Right cardiac atrium (tissue), 5 donors: ENCODE measurements around the gene PACRG. TPM values are rescaled to one million over a fixed set of nuclear protein-coding genes. Genes with fewer than 3 reads are reported as not detected.
A peak's percentile ranks its signal among the peaks of the same experiment; 100 is the strongest.

Experiments
- ATAC-seq, 2 donors: fragments of 200-7000 bp; cut with Tn5 transposase; one replicate each; pipeline versions ENCODE4 v1.8.0 to v1.9.1; 2020; ENCODE audit warnings: moderate library complexity in 2 of 2, mild to moderate bottlenecking in 1 of 2
- DNase-seq, 3 donors: peaks; one replicate each; pipeline ENCODE4 v3.0.0-alpha.2; 2020
- H3K27ac ChIP-seq: one replicate; pipeline ENCODE4 v1.5.1; 2013; ENCODE audit warnings: mild to moderate bottlenecking, low read length, control low read depth, moderate library complexity
- H3K27me3 ChIP-seq: one replicate; pipeline ENCODE4 v1.6.1; 2013; ENCODE audit not compliant: control insufficient read depth, insufficient read depth
- H3K4me1 ChIP-seq: one replicate; pipeline ENCODE4 v1.6.1; 2013; ENCODE audit warnings: low read length; ENCODE audit not compliant: control insufficient read depth, insufficient read depth
- H3K4me3 ChIP-seq: one replicate; pipeline ENCODE4 v1.5.1; 2013; ENCODE audit warnings: low read length, control low read depth
- H3K9me3 ChIP-seq: one replicate; pipeline ENCODE4 v1.6.1; 2013; ENCODE audit warnings: low read length; ENCODE audit not compliant: control insufficient read depth
- WGBS: extraction: QIAGEN DNeasy Blood & Tissue Kit; methylation state at CpG from one replicate; pipeline ENCODE4 v1.1.7; 2013; 5-methylcytosine and 5-hydroxymethylcytosine counted together
- intact Hi-C, 4 donors: fragments of 100-400 bp; cut with DNase I; formaldehyde crosslinking; loops; one replicate each; pipeline versions ENCODE4 v1.11.0 to v1.14.0; 2022 to 2023
- polyA plus RNA-seq: library from polyadenylated mRNA; stranded (reverse); fragments of 200-250 nt; gene quantifications from one replicate; pipeline ENCODE4 v1.2.3, GENCODE V29; 2013
- total RNA-seq, 4 donors: library from RNA; stranded (reverse); fragmentation: NEBNext Ultra II Directional; extraction: Animal tissue kit (Norgen Biotek cat#: 25700); gene quantifications; one replicate each; pipeline ENCODE4 v1.2.1, GENCODE V29; 2021
- donor health status: healthy with polysubstance abuse.
- donor health status: DM: no; HTN: yes; CAD: no.
- donor health status: DM: no; HTN: no; CAD: no.
- donor health status: DM: no; HTN: yes; CAD: no; lungs with severe emphysema.
- donor health status: DM: yes; HTN: yes; CAD: no.

PACRG gene
- total and polyA plus RNA-seq, 5 donors = 3.9 to 9.4 (median 4.9) TPM

- intact Hi-C loops = no loop called here
- H3K27ac ChIP-seq = peak overlapping the region; percentile 6
- no peak overlapping the region for H3K4me3 ChIP-seq
- no peaks in the 10 kb centered on the region for H3K27me3 ChIP-seq
- WGBS = 76% methylated on average over 16 of the region's 16 CpGs
- ATAC-seq (no peak), DNase-seq (peak in 1 of 3 donors; percentile 33)
- peaks cover 14% of the 10 kb centered on the region for H3K4me1 ChIP-seq
- no peaks in the 10 kb centered on the region for H3K9me3 ChIP-seq
These were observed 613.7 kb downstream of the PACRG start for GRCh38 chr6:163341224-163342061.

- ATAC-seq (no peak), DNase-seq (peak in 1 of 3 donors; percentile 37)
- Histone ChIP-seq H3K27me3 (no peaks in the 10 kb centered on the region), H3K4me3 (no peak overlapping the region), H3K4me1 (peaks cover 11% of the 10 kb centered on the region), H3K27ac (no peak overlapping the region), H3K9me3 (no peaks in the 10 kb centered on the region)
- intact Hi-C loops = no loop called here
- 84% methylated on average over 24 of the region's 24 CpGs for WGBS
These were observed 615.1 kb downstream of the PACRG start for GRCh38 chr6:163342571-163343539.

GRCh38 chr6:163343609-163344008 lies 615.8 kb downstream of the PACRG start:
- no peak overlapping the region for H3K27ac ChIP-seq
- peaks cover 9% of the 10 kb centered on the region for H3K4me1 ChIP-seq
- no peaks in the 10 kb centered on the region for H3K9me3 ChIP-seq
- ATAC-seq (peak in 1 of 2 donors; percentile 15), DNase-seq (no peak)
- WGBS = 60% methylated on average over 8 of the region's 8 CpGs
- intact Hi-C loops = no loop called here
- H3K4me3 ChIP-seq = no peak overlapping the region
- H3K27me3 ChIP-seq = no peaks in the 10 kb centered on the region

GRCh38 chr6:163344411-163344810 lies 616.6 kb downstream of the PACRG start:
- Histone ChIP-seq H3K9me3 (no peaks in the 10 kb centered on the region), H3K4me3 (no peak overlapping the region), H3K27me3 (no peaks in the 10 kb centered on the region), H3K4me1 (peaks cover 5% of the 10 kb centered on the region), H3K27ac (no peak overlapping the region)
- WGBS = 90% methylated on average over 8 of the region's 8 CpGs
- DNase-seq (no peak), ATAC-seq (no peak)
- intact Hi-C loops = no loop called here

GRCh38 chr6:163345931-163346330 lies 618.2 kb downstream of the PACRG start:
- Histone ChIP-seq H3K27me3 (no peaks in the 10 kb centered on the region), H3K9me3 (no peaks in the 10 kb centered on the region), H3K27ac (no peak overlapping the region), H3K4me1 (peaks cover 5% of the 10 kb centered on the region), H3K4me3 (no peak overlapping the region)
- intact Hi-C loops = no loop called here
- no peak for ATAC-seq
- 79% methylated on average over 8 of the region's 8 CpGs for WGBS
- no peak for DNase-seq

- ATAC-seq (peak; percentile 6 to 28), DNase-seq (peak in 2 of 3 donors; percentile 69 to 76)
- Histone ChIP-seq H3K9me3 (no peaks in the 10 kb centered on the region), H3K27ac (no peak overlapping the region), H3K27me3 (no peaks in the 10 kb centered on the region), H3K4me1 (peaks cover 5% of the 10 kb centered on the region), H3K4me3 (no peak overlapping the region)
- WGBS = 36% methylated on average over 16 of the region's 16 CpGs
- intact Hi-C loops = no loop called here
These were observed 618.8 kb downstream of the PACRG start for GRCh38 chr6:163346497-163346961.

GRCh38 chr6:163347021-163347446 lies 619.3 kb downstream of the PACRG start:
- H3K4me3 ChIP-seq = no peak overlapping the region
- DNase-seq = peak in 2 of 3 donors; percentile 51 to 53
- no peak overlapping the region for H3K27ac ChIP-seq
- no peaks in the 10 kb centered on the region for H3K9me3 ChIP-seq
- 62% methylated on average over 12 of the region's 12 CpGs for WGBS
- peak; percentile 36 to 60 for ATAC-seq
- peaks cover 3% of the 10 kb centered on the region for H3K4me1 ChIP-seq
- intact Hi-C loops = no loop called here
- no peaks in the 10 kb centered on the region for H3K27me3 ChIP-seq

- intact Hi-C loops = no loop called here
- ATAC-seq (peak; percentile 37 to 38), DNase-seq (peak in 1 of 3 donors; percentile 60)
- H3K4me1 ChIP-seq = peaks cover 3% of the 10 kb centered on the region
- H3K27me3 ChIP-seq = no peaks in the 10 kb centered on the region
- WGBS = 84% methylated on average over 9 of the region's 9 CpGs
- H3K4me3 ChIP-seq = no peak overlapping the region
- no peak overlapping the region for H3K27ac ChIP-seq
- H3K9me3 ChIP-seq = no peaks in the 10 kb centered on the region
These were observed 621.3 kb downstream of the PACRG start for GRCh38 chr6:163348789-163349680.

GRCh38 chr6:163349696-163350095 lies 621.9 kb downstream of the PACRG start:
- DNase-seq (no peak), ATAC-seq (no peak)
- Histone ChIP-seq H3K9me3 (no peaks in the 10 kb centered on the region), H3K27ac (no peak overlapping the region), H3K4me1 (peaks cover 3% of the 10 kb centered on the region), H3K27me3 (no peaks in the 10 kb centered on the region), H3K4me3 (no peak overlapping the region)
- intact Hi-C loops = loop anchor here in 1 of 4 donors (10.0 kb wide), 1 partner anchor 55 kb away; no protein-coding TSS in a partner anchor
- WGBS = 96% methylated on average over 8 of the region's 8 CpGs

GRCh38 chr6:163351013-163351412 lies 623.2 kb downstream of the PACRG start:
- intact Hi-C loops = loop anchor here in 1 of 4 donors (10.0 kb wide), 1 partner anchor 54 kb away; no protein-coding TSS in a partner anchor
- H3K27ac ChIP-seq = no peak overlapping the region
- ATAC-seq (no peak), DNase-seq (no peak)
- 67% methylated on average over 6 of the region's 6 CpGs for WGBS
- H3K27me3 ChIP-seq = no peaks in the 10 kb centered on the region
- peaks cover 8% of the 10 kb centered on the region for H3K4me1 ChIP-seq
- no peak overlapping the region for H3K4me3 ChIP-seq
- H3K9me3 ChIP-seq = no peaks in the 10 kb centered on the region
